ENCODE measurements around the gene DDX4.

- no peak for TF ChIP-seq CTCF (IDR thresholded peaks at IDR 0.05)
- no peak for TF ChIP-seq ZFX (IDR thresholded peaks at IDR 0.05; ENCODE audit: borderline replicate concordance)
These were observed 22.3 kb upstream of the DDX4 start for GRCh38 chr5:55715519-55716078.

Measured in 22Rv1 (cell line).